GM21381 (cell line): Measurements from ENCODE around the gene ROR1.

Experiments
- ATAC-seq: cut with Tn5 transposase; IDR thresholded peaks from one replicate; pipeline ENCODE4 v1.9.1; 2021; ENCODE audit warnings: mild to moderate bottlenecking, moderate library complexity; ENCODE audit not compliant: unreplicated experiment

The ROR1 gene

GRCh38 chr1:64124704-64125440 lies 351.1 kb downstream of the ROR1 start:
- no peak for ATAC-seq

- ATAC-seq, result no peak
Observed at GRCh38 chr1:64126581-64126980, 352.8 kb downstream of the ROR1 start.

GRCh38 chr1:64127297-64127696 lies 353.5 kb downstream of the ROR1 start:
- ATAC-seq, result no peak

- ATAC-seq, result no peak
Observed at GRCh38 chr1:64129701-64130100, 355.9 kb downstream of the ROR1 start.

- ATAC-seq, result no peak
Observed at GRCh38 chr1:64131155-64131554, 357.3 kb downstream of the ROR1 start.

GRCh38 chr1:64133036-64133435 lies 359.2 kb downstream of the ROR1 start:
- no peak for ATAC-seq

GRCh38 chr1:64135462-64136223 lies 361.8 kb downstream of the ROR1 start:
- no peak for ATAC-seq

- no peak for ATAC-seq
Observed at GRCh38 chr1:64136296-64136695, 362.5 kb downstream of the ROR1 start.

- ATAC-seq, result peak; percentile 54
Observed at GRCh38 chr1:64136752-64137411, 363.1 kb downstream of the ROR1 start.

GRCh38 chr1:64137412-64137803 lies 363.6 kb downstream of the ROR1 start:
- ATAC-seq, result no peak

GRCh38 chr1:64139877-64140276 lies 366.1 kb downstream of the ROR1 start:
- no peak for ATAC-seq

GRCh38 chr1:64140596-64140995 lies 366.8 kb downstream of the ROR1 start:
- ATAC-seq, result no peak

- ATAC-seq, result no peak
Observed at GRCh38 chr1:64147045-64147724, 373.4 kb downstream of the ROR1 start.

GRCh38 chr1:64147759-64148158 lies 373.9 kb downstream of the ROR1 start:
- no peak for ATAC-seq

- no peak for ATAC-seq
Observed at GRCh38 chr1:64150266-64150665, 376.4 kb downstream of the ROR1 start.

GRCh38 chr1:64150729-64151230 lies 377.0 kb downstream of the ROR1 start:
- no peak for ATAC-seq

- no peak for ATAC-seq
Observed at GRCh38 chr1:64155278-64155677, 381.5 kb downstream of the ROR1 start.

- ATAC-seq, result no peak
Observed at GRCh38 chr1:64161357-64161941, 387.6 kb downstream of the ROR1 start.

- no peak for ATAC-seq
Observed at GRCh38 chr1:64162151-64162550, 388.3 kb downstream of the ROR1 start.

GRCh38 chr1:64162804-64163203 lies 389.0 kb downstream of the ROR1 start:
- ATAC-seq, result no peak

- ATAC-seq, result no peak
Observed at GRCh38 chr1:64163431-64163830, 389.6 kb downstream of the ROR1 start.
